Measurements from ENCODE around the gene ANXA4. TPM values are rescaled to one million over a fixed set of nuclear protein-coding genes. Genes with fewer than 3 reads are reported as not detected.

The ANXA4 gene
- total RNA-seq, 1 experiment from 2014 or later: 3.0 TPM

GRCh38 chr2:69836316-69836715 is 94.4 kb downstream of the ANXA4 start:
- H3K36me3 ChIP-seq (replicated peaks; ENCODE audit: control insufficient read depth, insufficient read depth, low read length): no peaks in the 10 kb centered on the region; the same call in 1 of the 2 replicates
- H3K27me3 ChIP-seq (ENCODE audit: control insufficient read depth, insufficient read depth, low read length): no peaks in the 10 kb centered on the region
- H3K4me3 ChIP-seq (ENCODE audit: insufficient read depth, low read depth, low read length): no peak overlapping the region
- no peak for DNase-seq

- no peaks in the 10 kb centered on the region for H3K27me3 ChIP-seq (ENCODE audit: control insufficient read depth, insufficient read depth, low read length)
- H3K36me3 ChIP-seq (replicated peaks; ENCODE audit: control insufficient read depth, insufficient read depth, low read length): no peaks in the 10 kb centered on the region; the same call in 1 of the 2 replicates
- no peak for DNase-seq
- H3K4me3 ChIP-seq (ENCODE audit: insufficient read depth, low read depth, low read length): no peak overlapping the region
These were observed 95.6 kb downstream of the ANXA4 start for GRCh38 chr2:69837533-69837932.

- peaks cover 6% of the 10 kb centered on the region for H3K36me3 ChIP-seq (replicated peaks; ENCODE audit: control insufficient read depth, insufficient read depth, low read length)
These were observed 102.1 kb downstream of the ANXA4 start for GRCh38 chr2:69843993-69844392.

GRCh38 chr2:69844560-69844959 is 102.6 kb downstream of the ANXA4 start:
- no peak overlapping the region for H3K4me3 ChIP-seq (ENCODE audit: insufficient read depth, low read depth, low read length)
- peaks cover 8% of the 10 kb centered on the region for H3K36me3 ChIP-seq (replicated peaks; ENCODE audit: control insufficient read depth, insufficient read depth, low read length)
- no peak for DNase-seq
- H3K27me3 ChIP-seq (ENCODE audit: control insufficient read depth, insufficient read depth, low read length): no peaks in the 10 kb centered on the region

More at GRCh38 chr2:69843993-69844392, 102.1 kb downstream of the ANXA4 start:
- Histone ChIP-seq H3K4me3 (ENCODE audit: insufficient read depth, low read depth, low read length) (no peak overlapping the region), H3K27me3 (ENCODE audit: control insufficient read depth, insufficient read depth, low read length) (no peaks in the 10 kb centered on the region)
- no peak for DNase-seq

GRCh38 chr2:69846182-69847067 is 104.5 kb downstream of the ANXA4 start:
- H3K27me3 ChIP-seq (ENCODE audit: control insufficient read depth, insufficient read depth, low read length): no peaks in the 10 kb centered on the region
- peaks cover 8% of the 10 kb centered on the region for H3K36me3 ChIP-seq (replicated peaks; ENCODE audit: control insufficient read depth, insufficient read depth, low read length)
- H3K4me3 ChIP-seq (ENCODE audit: insufficient read depth, low read depth, low read length): no peak overlapping the region
- DNase-seq: no peak

- H3K36me3 ChIP-seq (replicated peaks; ENCODE audit: control insufficient read depth, insufficient read depth, low read length): peaks cover 11% of the 10 kb centered on the region
These were observed 105.3 kb downstream of the ANXA4 start for GRCh38 chr2:69847068-69847828.

GRCh38 chr2:69848186-69848790 is 106.4 kb downstream of the ANXA4 start:
- Histone ChIP-seq H3K27me3 (ENCODE audit: control insufficient read depth, insufficient read depth, low read length) (no peaks in the 10 kb centered on the region), H3K36me3 (replicated peaks; ENCODE audit: control insufficient read depth, insufficient read depth, low read length) (peaks cover 11% of the 10 kb centered on the region), H3K4me3 (ENCODE audit: insufficient read depth, low read depth, low read length) (no peak overlapping the region)
- no peak for DNase-seq

More at GRCh38 chr2:69847068-69847828, 105.3 kb downstream of the ANXA4 start:
- DNase-seq: no peak
- no peaks in the 10 kb centered on the region for H3K27me3 ChIP-seq (ENCODE audit: control insufficient read depth, insufficient read depth, low read length)
- no peak overlapping the region for H3K4me3 ChIP-seq (ENCODE audit: insufficient read depth, low read depth, low read length)

GRCh38 chr2:69858261-69858660 is 116.3 kb downstream of the ANXA4 start:
- no peaks in the 10 kb centered on the region for H3K27me3 ChIP-seq (ENCODE audit: control insufficient read depth, insufficient read depth, low read length)
- no peak overlapping the region for H3K4me3 ChIP-seq (ENCODE audit: insufficient read depth, low read depth, low read length)
- no peak for DNase-seq
- H3K36me3 ChIP-seq (replicated peaks; ENCODE audit: control insufficient read depth, insufficient read depth, low read length): peaks cover 2% of the 10 kb centered on the region

- no peak for DNase-seq
- H3K27me3 ChIP-seq (ENCODE audit: control insufficient read depth, insufficient read depth, low read length): no peaks in the 10 kb centered on the region
- no peak overlapping the region for H3K4me3 ChIP-seq (ENCODE audit: insufficient read depth, low read depth, low read length)
- H3K36me3 ChIP-seq (replicated peaks; ENCODE audit: control insufficient read depth, insufficient read depth, low read length): peaks cover 7% of the 10 kb centered on the region
These were observed 121.4 kb downstream of the ANXA4 start for GRCh38 chr2:69863298-69863697.

Other genes with a start within 250 kb of the ANXA4 start
- gene AAK1, start 98.4 kb upstream of the ANXA4 start, total RNA-seq (2014; rRNA removed; shearing (Covaris generic)): 16.2 and 26.5 TPM in 2 replicates
- gene GMCL1, start 87.5 kb downstream of the ANXA4 start, total RNA-seq (2014; rRNA removed; shearing (Covaris generic)): 8.1 and 10.4 TPM in 2 replicates
- gene SNRNP27, start 151.8 kb downstream of the ANXA4 start, total RNA-seq (2014; rRNA removed; shearing (Covaris generic)): 41.9 and 50.4 TPM in 2 replicates
- 0.35 and 0.70 TPM in 2 replicates for gene MXD1, start 173.0 kb downstream of the ANXA4 start, total RNA-seq (2014; rRNA removed; shearing (Covaris generic))
- gene ASPRV1, start 219.5 kb downstream of the ANXA4 start, total RNA-seq (2014; rRNA removed; shearing (Covaris generic)): 0.70 and 0.90 TPM in 2 replicates

Data from H7 (cell line).